Measurements from ENCODE around the gene IGSF8.

IGSF8 gene

DNA sequence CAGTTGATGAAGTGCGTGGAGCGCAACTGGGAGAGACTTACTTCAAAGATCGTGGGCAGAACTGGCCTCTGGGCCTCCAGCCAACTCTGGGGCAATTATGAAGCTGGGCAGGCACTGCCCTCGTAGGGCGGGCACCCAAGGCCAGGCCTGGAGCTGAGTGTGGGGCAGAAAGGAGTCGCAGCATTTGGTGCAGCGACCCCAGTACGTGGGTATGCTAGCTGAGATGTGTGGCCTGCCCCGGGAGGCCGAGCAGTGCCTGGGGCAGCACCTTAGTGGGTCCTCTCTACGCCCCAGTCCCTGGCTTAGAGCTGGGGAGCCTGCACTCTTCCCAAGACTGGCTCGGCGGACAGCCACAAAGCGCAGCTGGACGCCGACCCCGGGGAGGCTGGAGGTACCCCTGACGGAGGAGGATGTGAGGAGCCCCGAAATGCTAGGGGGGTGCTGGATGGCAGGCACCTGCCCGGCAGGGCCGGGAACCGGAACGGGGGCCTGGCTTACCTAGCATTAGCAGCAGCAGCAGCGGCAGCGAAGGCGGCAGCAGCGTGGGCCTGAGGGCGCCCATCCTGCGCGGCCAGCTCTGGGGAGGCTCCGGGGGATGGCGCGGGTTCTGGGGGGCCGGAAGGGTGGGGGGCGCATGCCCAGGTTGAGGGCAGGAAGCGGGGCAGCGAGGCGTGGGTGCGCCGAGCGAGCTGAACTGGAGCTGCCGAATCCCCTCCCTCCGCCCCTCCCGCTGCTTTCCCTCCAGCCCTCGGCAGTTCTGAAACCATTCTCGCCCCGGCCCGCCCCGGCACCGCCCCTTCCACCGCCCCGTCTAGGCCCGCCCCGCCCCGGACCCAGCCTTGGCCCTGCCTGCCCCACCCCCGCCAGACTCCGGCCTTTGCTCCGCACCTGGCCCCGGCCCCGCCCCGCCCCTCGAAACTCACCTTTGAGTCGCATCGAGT lies at the start of gene IGSF8:
Gene IGSF8 (minus strand): TSS at position 709 of the 941 bp plus-strand sequence. CDS start 147 bp downstream, at position 562.
- DNase-seq (ENCODE audit: low spot score), result peak; percentile 97

DNA sequence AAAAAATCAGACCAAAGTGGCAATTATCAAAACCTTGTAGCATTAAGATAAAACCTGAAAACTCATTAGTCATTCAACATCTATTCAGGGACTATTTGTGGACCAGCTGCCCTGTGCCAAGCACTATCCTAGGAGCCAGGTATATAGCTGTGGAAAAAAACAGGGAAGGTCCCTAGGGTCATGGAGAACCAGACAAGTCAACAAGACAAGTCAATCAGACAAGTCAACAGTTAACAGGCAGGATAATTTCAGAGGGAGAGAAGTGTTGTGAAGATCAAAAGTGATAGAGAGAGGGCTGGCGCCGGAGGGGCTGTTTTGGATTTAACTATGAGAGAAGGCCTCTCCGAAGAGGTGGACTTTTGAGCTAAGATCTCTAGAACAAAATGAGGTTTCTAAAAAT lies 49.7 kb upstream of the IGSF8 start:
- DNase-seq (ENCODE audit: low spot score), result no peak

GRCh38 chr1:160146107-160146506 lies 47.7 kb upstream of the IGSF8 start:
- no peak for DNase-seq (ENCODE audit: low spot score)

DNA sequence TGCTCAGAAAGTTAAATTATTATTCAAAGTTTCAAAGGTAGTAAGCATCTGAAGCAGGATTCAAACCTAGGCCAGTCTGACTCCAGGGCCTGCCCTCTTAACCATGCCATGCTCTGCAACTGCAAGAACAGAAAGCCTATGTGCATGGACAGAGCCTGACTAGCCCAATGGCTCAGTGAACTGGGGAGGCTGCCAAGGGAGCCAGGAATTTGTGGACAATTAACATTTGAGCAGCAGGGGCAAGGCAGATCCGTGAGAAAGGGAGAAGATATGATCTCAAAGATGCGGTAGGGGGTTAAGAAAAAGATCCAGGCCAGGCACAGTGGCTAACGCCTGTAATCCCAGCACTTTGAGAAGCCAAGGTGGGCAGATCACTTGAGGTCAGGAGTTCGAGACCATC lies 46.5 kb upstream of the IGSF8 start:
- DNase-seq (ENCODE audit: low spot score), result no peak

- DNase-seq (ENCODE audit: low spot score), result no peak
Observed at GRCh38 chr1:160143695-160144094, 45.3 kb upstream of the IGSF8 start.

- no peak for DNase-seq (ENCODE audit: low spot score)
Observed at GRCh38 chr1:160139840-160140239, 41.4 kb upstream of the IGSF8 start.

DNA sequence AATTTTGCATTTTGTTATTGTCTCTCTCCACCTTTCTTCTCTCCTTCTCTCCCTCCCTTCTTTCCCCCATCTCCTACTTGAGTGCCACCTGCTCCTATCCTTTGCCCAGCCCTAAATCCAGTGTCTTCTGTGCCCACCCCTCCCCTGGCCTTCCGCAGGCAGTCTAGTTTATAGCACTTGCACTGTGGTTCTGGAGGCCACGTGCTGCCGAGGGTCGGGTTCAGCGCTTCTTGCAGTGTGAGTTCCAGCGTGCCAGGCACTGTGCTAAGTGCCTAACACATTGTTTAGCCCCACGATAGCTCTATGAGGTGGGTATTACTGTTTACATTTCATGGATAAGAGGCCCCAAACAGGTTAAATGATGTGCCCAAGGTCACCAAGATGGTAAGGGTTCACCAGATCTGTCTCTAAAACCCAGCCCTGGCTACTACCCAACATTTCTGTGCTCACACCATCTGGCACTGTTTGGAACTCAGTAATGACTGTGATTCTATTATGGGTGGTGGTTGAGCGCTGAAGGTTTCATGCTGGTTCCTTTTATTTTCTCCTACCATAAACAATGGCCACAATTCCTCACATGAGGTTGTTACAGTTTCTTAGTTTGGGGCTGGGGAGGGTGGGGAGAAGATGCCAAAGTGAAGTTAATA lies 38.9 kb upstream of the IGSF8 start:
- DNase-seq (ENCODE audit: low spot score), result no peak

DNA sequence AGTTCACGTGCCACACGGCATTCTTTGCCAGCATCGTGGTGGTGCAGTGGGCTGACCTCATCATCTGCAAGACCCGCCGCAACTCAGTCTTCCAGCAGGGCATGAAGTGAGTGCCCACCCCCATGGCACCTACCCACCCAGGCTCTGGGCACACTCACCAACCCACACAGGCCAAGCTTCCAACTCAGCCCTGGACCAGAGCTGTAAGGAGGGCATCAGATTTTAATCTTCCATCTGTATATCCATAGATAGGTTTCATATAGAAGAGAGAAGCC lies 38.4 kb upstream of the IGSF8 start:
- DNase-seq (ENCODE audit: low spot score), result no peak

DNA sequence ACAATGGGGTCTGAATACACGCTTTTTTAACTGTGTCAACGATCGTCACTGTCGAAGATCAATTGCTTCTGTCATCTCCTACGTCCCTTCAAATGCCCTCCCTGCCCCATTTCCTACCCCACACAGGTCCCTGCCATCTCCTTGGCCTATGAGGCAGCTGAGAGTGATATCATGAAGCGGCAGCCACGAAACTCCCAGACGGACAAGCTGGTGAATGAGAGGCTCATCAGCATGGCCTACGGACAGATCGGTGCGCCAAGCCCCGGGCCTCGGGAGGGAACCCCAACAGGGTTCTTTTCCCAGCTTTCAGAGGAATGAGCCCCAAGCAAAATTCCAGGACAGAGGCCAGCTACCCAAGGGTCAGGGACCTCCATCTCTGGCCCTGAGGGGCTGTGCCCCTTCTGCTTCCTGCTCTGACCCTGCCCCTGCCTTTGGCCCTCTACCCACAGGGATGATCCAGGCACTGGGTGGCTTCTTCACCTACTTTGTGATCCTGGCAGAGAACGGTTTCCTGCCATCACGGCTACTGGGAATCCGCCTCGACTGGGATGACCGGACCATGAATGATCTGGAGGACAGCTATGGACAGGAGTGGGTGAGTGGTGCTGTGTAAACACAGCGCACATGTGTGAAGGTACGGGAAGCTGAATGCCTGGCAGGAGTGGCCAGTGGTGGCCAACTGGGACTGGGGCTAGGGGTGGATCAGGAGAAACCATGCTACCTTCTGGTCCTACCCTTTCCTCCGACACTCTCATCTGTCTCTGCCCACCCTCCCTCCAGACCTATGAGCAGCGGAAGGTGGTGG lies 37.9 kb upstream of the IGSF8 start:
- DNase-seq (ENCODE audit: low spot score), result no peak

GRCh38 chr1:160134791-160135572 lies 36.6 kb upstream of the IGSF8 start:
- no peak for DNase-seq (ENCODE audit: low spot score)

DNA sequence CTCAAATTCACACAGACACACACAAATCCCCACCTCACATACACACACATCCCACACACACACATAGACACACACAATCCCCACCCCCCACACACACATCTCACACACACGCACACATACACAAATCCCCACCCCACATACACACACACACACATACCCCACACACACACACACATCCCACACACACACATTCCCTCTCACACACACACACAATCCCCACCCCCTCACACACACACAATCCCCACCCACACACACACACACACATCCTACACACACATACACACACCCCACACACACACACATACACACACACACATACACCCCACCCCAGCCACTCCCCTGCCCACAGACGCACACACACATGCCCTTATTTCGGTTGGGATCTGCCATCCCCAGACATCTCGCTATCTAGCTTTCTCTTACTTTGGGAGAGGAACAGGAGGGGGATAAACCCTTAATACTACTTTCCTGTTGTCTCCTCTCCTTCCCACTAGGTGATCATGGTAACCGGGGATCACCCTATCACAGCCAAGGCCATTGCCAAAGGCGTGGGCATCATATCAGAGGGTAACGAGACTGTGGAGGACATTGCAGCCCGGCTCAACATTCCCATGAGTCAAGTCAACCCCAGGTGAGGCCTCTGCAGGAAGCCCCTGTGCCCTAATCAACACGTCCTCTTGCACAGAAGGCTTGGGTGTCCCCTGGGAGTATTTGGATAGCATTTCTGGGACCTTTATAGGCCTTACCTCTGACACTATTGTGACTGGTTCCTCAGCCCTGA lies 35.8 kb upstream of the IGSF8 start:
- no peak for DNase-seq (ENCODE audit: low spot score)

DNA sequence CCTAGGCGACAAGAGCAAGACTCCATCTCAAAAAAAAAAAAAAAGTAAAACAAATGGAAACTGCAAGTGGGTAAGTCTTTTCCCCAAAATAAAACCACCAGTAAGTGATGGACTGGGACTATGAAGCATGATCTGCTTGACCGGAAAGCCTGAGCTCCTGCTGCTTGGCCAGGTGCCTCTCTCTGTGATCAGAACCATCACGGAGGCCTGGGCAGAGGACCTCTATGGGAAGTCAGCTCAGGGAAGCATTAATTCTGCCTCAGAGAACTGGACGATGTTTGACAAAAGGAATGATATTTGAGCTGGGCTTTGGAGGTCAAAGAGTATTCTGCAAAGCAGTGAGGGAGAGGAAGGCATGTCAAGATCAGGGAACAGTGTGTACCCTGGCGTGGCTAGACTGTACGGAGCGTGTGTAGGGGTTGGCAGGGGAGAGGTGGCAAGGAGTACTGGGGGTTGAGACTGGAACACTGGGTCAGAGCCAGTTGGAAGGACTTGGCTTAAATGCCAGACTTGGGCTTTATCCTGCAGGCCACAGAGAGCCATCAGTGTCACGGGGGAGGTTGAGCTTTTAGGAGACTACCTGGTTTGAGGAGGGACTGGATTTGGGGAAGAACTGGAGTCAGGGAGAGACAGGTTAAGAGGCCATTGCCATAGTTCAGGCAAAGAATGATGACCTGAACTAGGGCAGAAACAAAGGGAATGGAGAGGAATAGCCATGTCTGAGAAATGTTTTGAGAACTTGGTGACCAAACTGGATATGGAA lies 33.6 kb upstream of the IGSF8 start:
- DNase-seq (ENCODE audit: low spot score), result no peak

DNA sequence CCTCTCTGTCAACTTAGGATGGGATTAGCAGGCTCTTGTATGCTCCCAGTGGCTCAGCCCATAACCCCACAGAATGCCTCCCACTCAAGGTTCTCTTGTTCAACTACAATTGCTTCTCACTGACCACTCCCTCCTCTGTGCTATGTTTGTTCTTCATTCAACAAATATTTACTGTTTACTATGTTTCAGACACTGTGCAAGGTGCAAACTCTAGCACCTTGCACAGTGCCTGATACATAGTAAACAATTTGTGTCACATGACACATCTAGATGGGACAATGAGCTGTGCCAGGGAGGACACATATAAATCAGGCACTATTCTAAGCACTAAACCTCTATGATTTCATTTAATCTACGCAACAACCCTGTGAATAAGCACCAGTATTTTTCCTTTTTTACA lies 32.5 kb upstream of the IGSF8 start:
- DNase-seq (ENCODE audit: low spot score), result no peak

GRCh38 chr1:160130486-160130885 lies 32.1 kb upstream of the IGSF8 start:
- DNase-seq (ENCODE audit: low spot score), result no peak

- no peak for DNase-seq (ENCODE audit: low spot score)
Observed at GRCh38 chr1:160129966-160130365, 31.5 kb upstream of the IGSF8 start.

- no peak for DNase-seq (ENCODE audit: low spot score)
Observed at GRCh38 chr1:160129558-160129957, 31.1 kb upstream of the IGSF8 start.

DNA sequence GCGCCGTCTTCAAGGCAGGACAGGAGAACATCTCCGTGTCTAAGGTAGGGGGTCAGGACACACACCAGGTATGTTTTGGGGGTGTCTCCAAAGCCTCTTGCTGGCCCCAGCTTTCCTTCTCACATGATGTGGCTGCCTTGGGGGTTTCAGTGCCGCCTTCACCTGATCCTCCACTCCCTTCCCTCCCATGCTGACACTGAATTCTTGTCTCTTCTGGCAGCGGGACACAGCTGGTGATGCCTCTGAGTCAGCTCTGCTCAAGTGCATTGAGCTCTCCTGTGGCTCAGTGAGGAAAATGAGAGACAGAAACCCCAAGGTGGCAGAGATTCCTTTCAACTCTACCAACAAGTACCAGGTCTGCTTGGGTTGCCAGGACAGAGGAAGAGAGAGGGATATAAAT lies 30.6 kb upstream of the IGSF8 start:
- DNase-seq (ENCODE audit: low spot score), result no peak

DNA sequence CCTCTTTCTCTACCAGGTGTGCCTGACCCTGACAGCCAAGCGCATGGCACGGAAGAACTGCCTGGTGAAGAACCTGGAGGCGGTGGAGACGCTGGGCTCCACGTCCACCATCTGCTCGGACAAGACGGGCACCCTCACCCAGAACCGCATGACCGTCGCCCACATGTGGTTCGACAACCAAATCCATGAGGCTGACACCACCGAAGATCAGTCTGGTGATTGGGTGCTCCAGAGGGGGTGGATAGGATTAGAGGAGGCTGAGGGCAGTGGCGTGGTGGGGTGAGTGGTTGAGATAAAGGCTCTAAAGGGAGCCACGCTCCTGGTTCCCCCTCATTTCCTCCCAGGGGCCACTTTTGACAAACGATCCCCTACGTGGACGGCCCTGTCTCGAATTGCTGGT lies 30.2 kb upstream of the IGSF8 start:
- no peak for DNase-seq (ENCODE audit: low spot score)

GRCh38 chr1:160127865-160128523 lies 29.6 kb upstream of the IGSF8 start:
- no peak for DNase-seq (ENCODE audit: low spot score)

- DNase-seq (ENCODE audit: low spot score), result no peak
Observed at GRCh38 chr1:160127381-160127780, 29.0 kb upstream of the IGSF8 start.
